Measurements from ENCODE around the gene SEC14L5.
"Not testable (repeated sequence)": the region's sequence is repeated elsewhere in the genome, so short reads cannot be mapped to it uniquely, and the experiment has no call there.

Gene SEC14L5

GRCh38 chr16:4958510-4959438 is 644 bp downstream of the SEC14L5 start:
- no peak overlapping the region for H3K27ac ChIP-seq
- H3K4me1 ChIP-seq (ENCODE audit: control insufficient read depth in 1 of 2, insufficient read depth in 1 of 2, low read depth in 1 of 2, low read length in 1 of 2) = peaks cover 20 to 26% of the 10 kb centered on the region in 2 experiments
- H3K4me3 ChIP-seq (ENCODE audit: low read depth in 1 of 2, low read length in 1 of 2) = peak overlapping the region; percentile 30 to 64
- H3K36me3 ChIP-seq = no peaks in the 10 kb centered on the region
- peaks cover 47% of the 10 kb centered on the region for H3K27me3 ChIP-seq
- H3K9me3 ChIP-seq = no peaks in the 10 kb centered on the region
- TF ChIP-seq CTCF (IDR thresholded peaks at IDR 0.05) = no peak

GRCh38 chr16:4960579-4960978 is 2.4 kb downstream of the SEC14L5 start:
- TF ChIP-seq CTCF (IDR thresholded peaks at IDR 0.05) = no peak

GRCh38 chr16:4962716-4963115 is 4.6 kb downstream of the SEC14L5 start:
- no peaks in the 10 kb centered on the region for H3K9me3 ChIP-seq
- H3K36me3 ChIP-seq = no peaks in the 10 kb centered on the region
- H3K4me3 ChIP-seq (ENCODE audit: low read depth in 1 of 2, low read length in 1 of 2) = no peak overlapping the region
- no peak for TF ChIP-seq CTCF (IDR thresholded peaks at IDR 0.05)
- peaks cover 47% of the 10 kb centered on the region for H3K27me3 ChIP-seq
- no peak overlapping the region for H3K27ac ChIP-seq
- H3K4me1 ChIP-seq (ENCODE audit: control insufficient read depth in 1 of 2, insufficient read depth in 1 of 2, low read depth in 1 of 2, low read length in 1 of 2) = peaks cover 7 to 10% of the 10 kb centered on the region in 2 experiments

More at GRCh38 chr16:4960579-4960978, 2.4 kb downstream of the SEC14L5 start:
- no peak overlapping the region for H3K4me3 ChIP-seq (ENCODE audit: low read depth in 1 of 2, low read length in 1 of 2)
- H3K27ac ChIP-seq = no peak overlapping the region
- H3K4me1 ChIP-seq (ENCODE audit: control insufficient read depth in 1 of 2, insufficient read depth in 1 of 2, low read depth in 1 of 2, low read length in 1 of 2) = peaks cover 20 to 26% of the 10 kb centered on the region in 2 experiments
- no peaks in the 10 kb centered on the region for H3K9me3 ChIP-seq
- peaks cover 42% of the 10 kb centered on the region for H3K27me3 ChIP-seq
- no peaks in the 10 kb centered on the region for H3K36me3 ChIP-seq

- peaks cover 44% of the 10 kb centered on the region for H3K27me3 ChIP-seq
- H3K27ac ChIP-seq; H3K36me3 ChIP-seq; H3K9me3 ChIP-seq; H3K4me1 ChIP-seq (ENCODE audit: control insufficient read depth in 1 of 2, insufficient read depth in 1 of 2, low read depth in 1 of 2, low read length in 1 of 2); H3K4me3 ChIP-seq (ENCODE audit: low read depth in 1 of 2, low read length in 1 of 2): not testable (repeated sequence)
These were observed 5.4 kb downstream of the SEC14L5 start for GRCh38 chr16:4963527-4963926.

- Histone ChIP-seq H3K27ac (no peak overlapping the region), H3K4me3 (ENCODE audit: low read depth in 1 of 2, low read length in 1 of 2) (no peak overlapping the region), H3K27me3 (peaks cover 22% of the 10 kb centered on the region), H3K4me1 (ENCODE audit: control insufficient read depth in 1 of 2, insufficient read depth in 1 of 2, low read depth in 1 of 2, low read length in 1 of 2) (no peaks in the 10 kb centered on the region), H3K36me3 (no peaks in the 10 kb centered on the region), H3K9me3 (no peaks in the 10 kb centered on the region)
- TF ChIP-seq CTCF (IDR thresholded peaks at IDR 0.05) = no peak
These were observed 8.8 kb downstream of the SEC14L5 start for GRCh38 chr16:4966736-4967453.

- H3K4me1 ChIP-seq (ENCODE audit: control insufficient read depth in 1 of 2, insufficient read depth in 1 of 2, low read depth in 1 of 2, low read length in 1 of 2); H3K4me3 ChIP-seq (ENCODE audit: low read depth in 1 of 2, low read length in 1 of 2); H3K27ac ChIP-seq; H3K9me3 ChIP-seq; H3K36me3 ChIP-seq: not testable (repeated sequence)
- peaks cover 27% of the 10 kb centered on the region for H3K27me3 ChIP-seq
These were observed 10.1 kb downstream of the SEC14L5 start for GRCh38 chr16:4968278-4968677.

Measured in neutrophil (primary cell).